ENCODE measurements around the gene ISCU. TPM values are rescaled to one million over a fixed set of nuclear protein-coding genes. Genes with fewer than 3 reads are reported as not detected.

ISCU gene
- total RNA-seq, 4 donors from 2014 or later, result 105 to 148 (median 134) TPM

GRCh38 chr12:108598553-108599250 is 36.3 kb downstream of the ISCU start:
- no peak for DNase-seq (ENCODE audit: low spot score in 2 of 2)

GRCh38 chr12:108599541-108599940 is 37.1 kb downstream of the ISCU start:
- no peaks in the 10 kb centered on the region for H3K9me3 ChIP-seq
- H3K4me3 ChIP-seq, result no peak overlapping the region
- DNase-seq (ENCODE audit: low spot score in 2 of 2), result no peak
- H3K27ac ChIP-seq, result no peak overlapping the region
- H3K4me1 ChIP-seq, result peaks cover 9% of the 10 kb centered on the region
- H3K36me3 ChIP-seq, result no peaks in the 10 kb centered on the region
- WGBS, result 89% methylated on average over 1 of the region's 6 CpGs
- TF ChIP-seq POLR2AphosphoS5 (IDR thresholded peaks at IDR 0.05) (no peak), EP300 (IDR thresholded peaks at IDR 0.05) (no peak), POLR2A (IDR thresholded peaks at IDR 0.05) (no peak)
- TF ChIP-seq, protein P1, sequence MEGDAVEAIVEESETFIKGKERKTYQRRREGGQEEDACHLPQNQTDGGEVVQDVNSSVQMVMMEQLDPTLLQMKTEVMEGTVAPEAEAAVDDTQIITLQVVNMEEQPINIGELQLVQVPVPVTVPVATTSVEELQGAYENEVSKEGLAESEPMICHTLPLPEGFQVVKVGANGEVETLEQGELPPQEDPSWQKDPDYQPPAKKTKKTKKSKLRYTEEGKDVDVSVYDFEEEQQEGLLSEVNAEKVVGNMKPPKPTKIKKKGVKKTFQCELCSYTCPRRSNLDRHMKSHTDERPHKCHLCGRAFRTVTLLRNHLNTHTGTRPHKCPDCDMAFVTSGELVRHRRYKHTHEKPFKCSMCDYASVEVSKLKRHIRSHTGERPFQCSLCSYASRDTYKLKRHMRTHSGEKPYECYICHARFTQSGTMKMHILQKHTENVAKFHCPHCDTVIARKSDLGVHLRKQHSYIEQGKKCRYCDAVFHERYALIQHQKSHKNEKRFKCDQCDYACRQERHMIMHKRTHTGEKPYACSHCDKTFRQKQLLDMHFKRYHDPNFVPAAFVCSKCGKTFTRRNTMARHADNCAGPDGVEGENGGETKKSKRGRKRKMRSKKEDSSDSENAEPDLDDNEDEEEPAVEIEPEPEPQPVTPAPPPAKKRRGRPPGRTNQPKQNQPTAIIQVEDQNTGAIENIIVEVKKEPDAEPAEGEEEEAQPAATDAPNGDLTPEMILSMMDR (IDR thresholded peaks at IDR 0.05), result no peak
- H3K27me3 ChIP-seq, result no peaks in the 10 kb centered on the region

More at GRCh38 chr12:108598553-108599250, 36.3 kb downstream of the ISCU start:
- H3K9me3 ChIP-seq, result no peaks in the 10 kb centered on the region
- peaks cover 9% of the 10 kb centered on the region for H3K4me1 ChIP-seq
- no peak overlapping the region for H3K27ac ChIP-seq
- no peaks in the 10 kb centered on the region for H3K36me3 ChIP-seq
- no peak overlapping the region for H3K4me3 ChIP-seq
- no peaks in the 10 kb centered on the region for H3K27me3 ChIP-seq
- TF ChIP-seq POLR2A (IDR thresholded peaks at IDR 0.05), result no peak
- TF ChIP-seq POLR2AphosphoS5 (IDR thresholded peaks at IDR 0.05), result no peak
- no peak for TF ChIP-seq EP300 (IDR thresholded peaks at IDR 0.05)
- TF ChIP-seq, protein P1 (IDR thresholded peaks at IDR 0.05), result no peak
- 82% methylated on average over 11 of the region's 11 CpGs for WGBS

- Histone ChIP-seq H3K9me3 (no peaks in the 10 kb centered on the region), H3K27ac (no peak overlapping the region), H3K36me3 (no peaks in the 10 kb centered on the region), H3K27me3 (no peaks in the 10 kb centered on the region), H3K4me1 (peaks cover 9% of the 10 kb centered on the region), H3K4me3 (no peak overlapping the region)
- WGBS, result 91% methylated on average over 9 of the region's 10 CpGs
- DNase-seq (ENCODE audit: low spot score in 2 of 2), result no peak
- TF ChIP-seq, protein P1 (IDR thresholded peaks at IDR 0.05), result no peak
- TF ChIP-seq POLR2AphosphoS5 (IDR thresholded peaks at IDR 0.05) (no peak), POLR2A (IDR thresholded peaks at IDR 0.05) (no peak), EP300 (IDR thresholded peaks at IDR 0.05) (no peak)
Observed at GRCh38 chr12:108599948-108600701, 37.7 kb downstream of the ISCU start.

DNA sequence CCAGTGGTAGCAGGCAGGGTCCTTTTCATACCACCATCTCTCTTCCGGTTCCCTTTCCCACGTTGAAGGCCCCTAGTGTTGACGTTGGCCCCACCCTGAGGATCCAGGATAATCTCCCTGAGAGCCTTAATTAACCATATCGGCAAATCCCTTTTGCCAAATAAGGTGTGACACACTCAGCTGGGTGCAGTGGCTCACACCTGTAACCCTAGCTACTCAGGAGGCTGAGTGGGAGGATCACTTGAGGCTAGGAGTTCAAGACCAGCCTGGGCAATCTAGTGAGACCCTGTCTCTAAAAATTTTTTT is 38.3 kb downstream of the ISCU start:
- H3K27me3 ChIP-seq, result no peaks in the 10 kb centered on the region
- TF ChIP-seq POLR2A (IDR thresholded peaks at IDR 0.05) (no peak), POLR2AphosphoS5 (IDR thresholded peaks at IDR 0.05) (no peak), EP300 (IDR thresholded peaks at IDR 0.05) (no peak)
- TF ChIP-seq, protein P1 (IDR thresholded peaks at IDR 0.05), result no peak
- 68% methylated on average over 4 of the region's 4 CpGs for WGBS
- no peak for DNase-seq (ENCODE audit: low spot score in 2 of 2)
- no peaks in the 10 kb centered on the region for H3K36me3 ChIP-seq
- H3K4me1 ChIP-seq, result peaks cover 9% of the 10 kb centered on the region
- H3K4me3 ChIP-seq, result no peak overlapping the region
- H3K27ac ChIP-seq, result no peak overlapping the region
- H3K9me3 ChIP-seq, result no peaks in the 10 kb centered on the region

- 95% methylated on average over 9 of the region's 9 CpGs for WGBS
- no peak for DNase-seq (ENCODE audit: low spot score in 2 of 2)
- TF ChIP-seq POLR2A (IDR thresholded peaks at IDR 0.05) (no peak), EP300 (IDR thresholded peaks at IDR 0.05) (no peak), POLR2AphosphoS5 (IDR thresholded peaks at IDR 0.05) (no peak)
- TF ChIP-seq, protein P1 (IDR thresholded peaks at IDR 0.05), result no peak
Observed at GRCh38 chr12:108602209-108602705, 39.9 kb downstream of the ISCU start.

More at GRCh38 chr12:108602209-108602705, 39.9 kb downstream of the ISCU start:
- Histone ChIP-seq H3K27me3 (no peaks in the 10 kb centered on the region), H3K27ac (no peak overlapping the region), H3K4me1 (peaks cover 6% of the 10 kb centered on the region), H3K9me3 (no peaks in the 10 kb centered on the region), H3K36me3 (no peaks in the 10 kb centered on the region), H3K4me3 (no peak overlapping the region)
